Gastrocnemius medialis (tissue), 4 donors: Measurements from ENCODE around the gene PARM1.

Source experiments
- CTCF ChIP-seq, 5 experiments: fragments of 450-650 bp in 3 of 5; fragments of 200-600 bp in 2 of 5; sonication (generic) in 2 of 5; IDR thresholded peaks in 4 of 5; conservative IDR thresholded peaks in 1 of 5; 1 replicate in 4 of 5; 2 replicates in 1 of 5; pipeline ENCODE4 v1.5.1; 2016 to 2019; ENCODE audit warnings: antibody characterized with exemption in 5 of 5, mild to moderate bottlenecking in 3 of 5, moderate library complexity in 3 of 5
- POLR2A ChIP-seq, 2 donors: fragments of 450-650 bp; IDR thresholded peaks; one replicate each; pipeline ENCODE4 v1.6.1; 2017; ENCODE audit warnings: antibody characterized with exemption in 2 of 2, mild to moderate bottlenecking in 2 of 2, moderate library complexity in 2 of 2

- TF ChIP-seq CTCF (IDR thresholded peaks at IDR 0.05 in 4 of 5, conservative IDR thresholded peaks at IDR 0.05 in 1 of 5) (no peak), POLR2A (IDR thresholded peaks at IDR 0.05) (no peak)
Measured at GRCh38 chr4:74961230-74961629, 28.3 kb downstream of the PARM1 start.
